Measurements from ENCODE around the gene GADD45G.

GADD45G gene

GRCh38 chr9:89606624-89607311 lies 2.0 kb downstream of the GADD45G start:
- POLR2A ChIA-PET, result interaction anchor here (0.6 kb wide), 1 partner anchor 10 kb away, joined by 3 read pairs; no protein-coding TSS in a partner anchor
- TF ChIP-seq CTCF (IDR thresholded peaks at IDR 0.05; ENCODE audit: control extremely low read depth, extremely low read depth, low read depth, missing control alignments), result no peak
- no peak for DNase-seq (ENCODE audit: extremely low spot score)
- CTCF ChIA-PET, result interaction anchor here (1.2 to 19.3 kb wide), 3 partner anchors 9 to 495 kb away, joined by 3 to 298 read pairs (median 4); no protein-coding TSS in a partner anchor

DNA sequence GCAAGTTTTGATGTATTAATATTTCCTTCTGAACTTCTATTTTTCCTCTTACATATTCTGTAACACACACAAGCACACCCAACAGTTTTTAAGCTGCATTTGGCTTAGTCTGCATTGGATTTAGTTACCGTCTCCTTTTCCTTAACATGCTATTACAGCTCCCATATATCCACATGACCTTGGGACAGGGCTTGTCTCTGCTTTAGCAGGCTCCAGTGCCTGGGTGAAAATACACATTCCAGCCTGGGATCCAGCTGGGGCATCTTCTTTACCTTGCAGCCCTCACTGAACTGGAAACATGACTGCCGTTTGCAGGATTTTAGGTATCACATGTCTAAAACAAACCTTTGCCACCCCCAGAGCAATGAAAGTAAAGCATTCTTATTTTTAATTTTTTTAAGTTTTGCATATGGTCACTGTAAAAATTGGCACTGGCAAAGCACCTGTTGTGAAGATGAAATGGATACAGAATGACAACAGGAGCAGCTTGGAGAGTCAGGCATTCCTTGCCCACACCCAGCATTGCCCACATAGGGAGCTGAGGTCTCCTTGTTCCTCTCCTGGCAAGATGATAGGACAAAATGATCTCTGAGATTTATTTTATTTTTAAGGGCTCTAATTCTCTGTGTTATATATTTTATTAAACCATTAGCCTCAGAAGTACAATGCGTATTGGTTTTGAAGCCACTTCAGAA lies 4.0 kb downstream of the GADD45G start:
- POLR2A ChIA-PET, result no interaction called here
- DNase-seq (ENCODE audit: extremely low spot score), result no peak
- CTCF ChIA-PET, result interaction anchor here (1.1 to 19.3 kb wide), 6 partner anchors 8 to 493 kb away, joined by 4 to 298 read pairs (median 4); no protein-coding TSS in a partner anchor
- TF ChIP-seq CTCF (IDR thresholded peaks at IDR 0.05; ENCODE audit: control extremely low read depth, extremely low read depth, low read depth, missing control alignments), result no peak

DNA sequence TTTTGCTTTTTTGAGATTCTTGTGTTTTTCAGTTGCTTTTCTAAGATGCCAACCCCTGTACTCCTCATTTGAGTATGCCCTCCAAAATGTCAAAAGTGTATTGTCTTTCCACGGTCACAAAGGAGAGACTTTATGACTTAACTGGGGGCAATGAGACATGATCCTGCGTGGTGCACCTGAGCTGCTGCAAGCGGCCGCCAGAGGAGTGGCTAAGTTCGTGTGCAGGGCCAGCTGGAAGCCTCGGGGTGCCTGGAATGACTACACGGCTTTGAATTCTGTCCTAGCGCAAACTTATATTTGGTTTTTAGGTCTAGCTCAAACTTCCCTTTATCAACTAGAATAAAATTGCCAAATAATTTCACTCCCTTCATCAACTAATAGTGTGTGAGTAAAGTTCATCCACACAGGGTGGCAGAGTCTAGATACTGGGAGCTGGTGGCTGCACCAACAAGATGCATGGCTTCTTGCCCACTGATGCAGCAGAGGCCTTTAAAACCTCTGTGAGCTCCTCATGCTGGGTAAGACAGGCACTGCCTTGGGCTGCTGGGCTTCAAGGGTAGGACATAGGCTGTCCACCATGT lies 4.7 kb downstream of the GADD45G start:
- no peak for DNase-seq (ENCODE audit: extremely low spot score)
- POLR2A ChIA-PET, result interaction anchor here (1.5 kb wide), 1 partner anchor 11 kb away, joined by 3 read pairs; no protein-coding TSS in a partner anchor
- CTCF ChIA-PET, result interaction anchor here (1.1 to 19.3 kb wide), 5 partner anchors 9 to 492 kb away, joined by 4 to 298 read pairs (median 4); no protein-coding TSS in a partner anchor
- TF ChIP-seq CTCF (IDR thresholded peaks at IDR 0.05; ENCODE audit: control extremely low read depth, extremely low read depth, low read depth, missing control alignments), result no peak

GRCh38 chr9:89610391-89610925 lies 5.6 kb downstream of the GADD45G start:
- ChIA-PET CTCF (interaction anchor here (1.0 to 2.3 kb wide), 3 partner anchors 13 to 484 kb away, joined by 4 to 5 read pairs (median 4); no protein-coding TSS in a partner anchor), POLR2A (interaction anchor here (1.5 kb wide), 1 partner anchor 10 kb away, joined by 3 read pairs; no protein-coding TSS in a partner anchor)
- no peak for DNase-seq (ENCODE audit: extremely low spot score)
- TF ChIP-seq CTCF (IDR thresholded peaks at IDR 0.05; ENCODE audit: control extremely low read depth, extremely low read depth, low read depth, missing control alignments), result no peak

DNA sequence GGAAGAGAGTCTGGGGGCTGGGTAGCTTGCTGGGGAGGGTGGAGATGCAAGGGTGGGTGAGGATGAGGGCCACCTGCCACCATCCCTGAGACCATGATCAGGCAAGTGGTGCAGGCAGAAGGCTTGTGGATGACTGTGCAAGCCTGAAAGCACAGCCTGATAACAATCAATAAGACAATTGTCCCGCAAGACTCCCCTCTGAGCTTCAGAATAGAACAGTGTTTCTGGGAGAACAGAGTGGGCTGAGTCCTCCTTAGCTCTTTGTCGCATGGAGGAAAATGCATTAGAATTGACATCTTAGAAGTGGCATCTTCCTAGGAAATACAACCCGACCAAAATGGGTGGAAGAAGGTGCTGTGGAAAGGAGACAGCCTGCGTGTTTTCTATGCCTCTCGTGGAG lies 6.6 kb downstream of the GADD45G start:
- POLR2A ChIA-PET, result no interaction called here
- no peak for TF ChIP-seq CTCF (IDR thresholded peaks at IDR 0.05; ENCODE audit: control extremely low read depth, extremely low read depth, low read depth, missing control alignments)
- CTCF ChIA-PET, result interaction anchor here (0.8 to 2.3 kb wide), 5 partner anchors 9 to 15 kb away, joined by 3 to 5 read pairs (median 3); no protein-coding TSS in a partner anchor
- no peak for DNase-seq (ENCODE audit: extremely low spot score)
